GM19372 (cell line): ENCODE measurements around the gene RTN4RL1.
"Not testable (repeated sequence)": the region's sequence is repeated elsewhere in the genome, so short reads cannot be mapped to it uniquely, and the experiment has no call there.

ENCODE experiments used
- ATAC-seq: cut with Tn5 transposase; IDR thresholded peaks from one replicate; pipeline ENCODE4 v1.9.1; 2021; ENCODE audit warnings: mild to moderate bottlenecking, low read depth, moderate library complexity; ENCODE audit not compliant: unreplicated experiment

Gene RTN4RL1

DNA sequence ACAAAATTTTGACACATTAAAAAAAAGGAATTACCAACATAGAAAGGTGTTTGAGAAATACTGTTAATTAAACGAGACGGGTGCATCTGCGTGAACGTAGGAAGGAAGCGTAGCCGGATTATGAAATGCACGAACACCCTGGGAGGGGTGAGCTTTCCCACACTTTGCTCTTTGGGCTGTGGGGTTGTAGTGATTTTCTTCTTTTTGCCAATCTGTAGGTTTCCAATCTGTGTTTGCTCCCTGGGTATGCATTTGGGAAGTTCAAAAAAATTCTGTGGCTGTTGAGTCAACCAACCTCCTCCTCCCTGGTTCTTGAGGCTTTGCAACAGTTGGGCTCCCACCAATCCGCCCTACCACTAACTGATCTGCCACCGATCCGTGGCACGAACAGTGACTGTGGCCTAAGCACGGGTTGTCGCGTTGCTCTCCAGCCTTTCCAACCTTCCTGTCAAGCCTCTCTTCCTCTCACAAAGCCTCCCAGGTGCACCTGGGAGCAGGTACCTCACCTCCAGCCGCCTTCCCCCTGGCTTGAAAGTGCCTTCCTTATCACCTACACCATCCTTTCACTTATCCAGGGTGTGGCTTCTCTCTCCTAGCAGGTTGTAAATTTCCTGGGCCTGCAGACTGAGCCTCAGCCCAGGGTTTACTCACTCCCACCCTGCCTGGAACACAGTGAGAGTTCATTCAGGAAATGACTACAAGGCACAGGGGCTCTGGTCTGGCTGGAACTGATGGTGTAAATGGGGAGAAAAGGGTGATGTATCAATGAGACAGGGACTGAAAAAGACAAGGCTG, 16.6 kb downstream of the RTN4RL1 start:
- ATAC-seq = no peak

GRCh38 chr17:2004435-2004952, 20.6 kb downstream of the RTN4RL1 start:
- no peak for ATAC-seq

DNA sequence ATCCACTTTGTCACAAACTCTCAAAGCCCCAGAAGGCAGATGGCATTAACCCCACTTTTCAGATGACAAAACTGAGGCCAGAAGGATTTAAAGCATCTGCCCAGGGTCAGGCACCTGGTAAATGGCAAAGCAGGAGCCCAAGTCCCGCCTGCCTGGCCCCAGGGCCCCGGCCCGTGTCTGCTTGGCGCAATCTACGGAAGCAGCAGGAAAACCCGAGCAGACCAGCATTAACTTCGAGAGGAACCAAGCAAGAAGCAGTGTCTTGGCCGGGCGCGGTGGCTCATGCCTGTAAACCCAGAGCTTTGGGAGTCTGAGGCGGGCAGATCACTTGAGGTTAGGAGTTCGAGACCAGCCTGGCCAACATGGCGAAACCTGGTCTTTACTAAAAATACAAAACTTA, 21.6 kb downstream of the RTN4RL1 start:
- ATAC-seq = no peak

DNA sequence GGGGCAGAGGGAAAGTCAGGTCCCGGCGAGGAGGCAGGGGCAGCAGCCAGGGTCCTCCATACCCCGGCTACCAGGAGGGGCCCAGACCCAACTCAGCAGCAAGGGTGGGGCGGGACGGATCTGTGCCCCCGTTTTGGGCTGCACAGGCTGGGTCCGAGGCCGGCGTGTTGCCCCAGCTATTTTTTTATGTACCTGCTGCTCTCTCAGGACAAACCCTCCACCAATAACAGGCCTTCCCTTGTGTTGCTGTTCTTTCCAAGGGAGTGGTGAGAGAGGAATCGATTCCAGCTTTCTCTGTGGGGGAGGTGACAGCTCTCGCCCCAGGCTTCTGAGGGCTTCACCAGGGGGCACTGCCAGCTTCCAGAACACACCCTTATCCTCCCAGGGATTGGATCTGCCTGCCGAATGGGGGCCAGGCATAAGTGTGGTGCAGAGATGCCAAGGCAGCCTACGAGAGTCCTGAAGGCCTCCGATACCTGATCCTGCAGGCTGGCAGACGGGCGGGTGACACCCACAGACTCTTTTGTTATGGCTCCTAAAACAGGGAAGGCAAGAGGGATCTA, 22.3 kb downstream of the RTN4RL1 start:
- no peak for ATAC-seq

- ATAC-seq = no peak
These were observed 25.4 kb downstream of the RTN4RL1 start for GRCh38 chr17:1999557-2000251.

- no peak for ATAC-seq
These were observed 27.0 kb downstream of the RTN4RL1 start for GRCh38 chr17:1997927-1998742.

DNA sequence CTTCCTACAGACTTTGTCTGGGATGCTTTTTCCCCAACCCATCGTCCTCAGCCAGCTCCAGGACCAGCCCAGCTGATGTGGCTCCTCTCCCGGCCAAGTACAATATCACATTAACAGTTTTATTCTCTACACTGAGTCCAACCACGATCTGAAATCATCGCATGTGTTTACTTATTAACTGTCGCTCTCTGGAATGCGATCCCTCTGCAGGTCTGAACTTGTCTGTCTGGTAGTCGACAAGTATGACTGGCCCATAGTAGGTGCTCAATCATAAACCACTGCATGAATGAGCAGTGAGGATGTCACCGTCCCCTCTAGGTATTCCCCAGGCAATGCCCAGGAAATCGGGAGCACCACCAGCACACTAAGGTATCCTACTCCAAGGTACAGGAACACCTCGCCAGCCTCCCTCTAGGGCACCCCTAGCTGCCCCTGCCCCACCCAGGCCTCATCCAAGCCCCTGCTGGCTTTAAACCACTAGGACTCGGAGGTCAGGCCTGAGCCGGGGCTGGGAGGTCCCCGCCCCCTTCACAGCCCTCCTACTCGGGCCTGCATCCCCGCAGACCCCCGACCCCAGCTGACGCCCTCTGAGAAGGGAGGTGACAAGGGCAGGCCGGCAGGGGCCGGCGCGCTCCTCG, 27.7 kb downstream of the RTN4RL1 start:
- no peak for ATAC-seq

- no peak for ATAC-seq
These were observed 28.3 kb downstream of the RTN4RL1 start for GRCh38 chr17:1996800-1997288.

GRCh38 chr17:1995907-1996799, 29.0 kb downstream of the RTN4RL1 start:
- ATAC-seq = no peak

DNA sequence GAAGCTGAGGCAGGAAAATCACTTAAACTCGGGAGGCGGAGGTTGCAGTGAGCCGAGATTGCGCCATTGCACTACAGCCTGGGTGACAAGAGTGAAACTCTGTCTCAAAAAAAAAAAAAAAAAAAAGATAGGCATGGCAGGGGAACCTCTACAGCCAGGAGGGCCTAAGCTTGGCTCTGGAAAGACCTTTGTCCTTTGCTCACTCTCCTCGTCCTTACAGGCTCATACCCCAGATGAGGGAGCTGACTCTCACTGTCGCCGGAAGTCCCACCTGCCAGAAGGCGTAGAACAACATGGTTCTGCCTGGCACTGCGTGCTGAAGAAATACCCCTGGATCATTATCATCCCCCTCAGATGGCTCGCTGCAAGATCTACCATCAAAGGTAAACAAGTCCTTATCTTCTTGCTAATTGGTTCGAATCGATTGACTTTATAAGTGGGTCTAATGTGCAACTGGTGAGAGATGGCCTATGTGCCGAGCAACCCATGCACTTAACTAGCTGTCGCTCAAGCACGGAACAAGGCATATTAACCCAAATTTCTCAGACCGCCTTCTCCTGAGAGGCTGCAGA, 29.7 kb downstream of the RTN4RL1 start:
- ATAC-seq = no peak

DNA sequence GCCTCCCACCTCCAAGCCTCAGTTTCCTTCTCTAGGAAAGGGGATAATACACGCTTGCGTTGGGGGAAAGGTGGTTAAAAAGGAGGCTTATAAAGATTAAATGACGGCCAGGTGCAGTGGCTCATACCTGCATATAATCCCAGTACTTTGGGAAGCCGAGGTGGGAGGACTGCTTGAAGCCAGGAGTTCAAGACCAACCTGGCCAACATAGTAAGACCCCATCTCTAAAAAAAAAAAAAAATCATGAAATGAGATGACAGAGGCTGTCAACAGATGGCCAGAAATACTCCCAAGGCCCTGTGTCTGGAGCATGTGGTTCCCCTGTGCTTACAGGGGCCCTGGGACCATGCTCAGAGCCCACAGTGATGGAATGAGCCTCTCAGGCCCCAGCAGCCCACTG, 30.4 kb downstream of the RTN4RL1 start:
- no peak for ATAC-seq

- no peak for ATAC-seq
These were observed 32.6 kb downstream of the RTN4RL1 start for GRCh38 chr17:1992541-1992940.

- ATAC-seq = no peak
These were observed 36.0 kb downstream of the RTN4RL1 start for GRCh38 chr17:1989135-1989534.

GRCh38 chr17:1986783-1987451, 38.2 kb downstream of the RTN4RL1 start:
- no peak for ATAC-seq

GRCh38 chr17:1985686-1986085, 39.4 kb downstream of the RTN4RL1 start:
- ATAC-seq = no peak

DNA sequence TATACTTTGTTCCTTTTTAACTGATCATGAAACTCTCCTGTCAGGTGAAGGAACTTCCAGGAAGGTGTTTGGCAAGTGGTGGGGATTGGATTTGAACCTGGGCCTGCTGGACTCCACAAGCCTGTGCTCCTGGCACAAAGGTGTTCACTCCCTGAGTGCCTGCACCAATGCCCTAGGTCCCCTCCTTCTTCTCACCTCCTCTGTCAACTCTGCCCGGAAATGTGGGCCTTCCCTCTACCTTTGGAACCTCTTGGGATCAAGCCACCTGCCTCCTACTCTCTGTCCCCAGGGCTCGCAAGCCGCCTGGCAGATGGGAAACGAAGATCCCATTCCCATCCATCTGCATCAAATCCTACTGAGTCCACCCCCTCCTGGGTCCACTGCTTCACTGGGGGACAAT, 40.0 kb downstream of the RTN4RL1 start:
- ATAC-seq = no peak

GRCh38 chr17:1982793-1983366, 42.3 kb downstream of the RTN4RL1 start:
- ATAC-seq = not testable (repeated sequence)
